B cell (primary cell): ENCODE data around the gene PTPRT. TPM values are rescaled to one million over a fixed set of nuclear protein-coding genes. Genes with fewer than 3 reads are reported as not detected.

Experiments
- ATAC-seq: fragments of 200-7000 bp; cut with Tn5 transposase; one replicate; pipeline ENCODE4 v1.10.0; 2021; ENCODE audit warnings: low read depth, mild to moderate bottlenecking, moderate number of reproducible peaks, moderate library complexity
- CTCF ChIA-PET: fragments of 350-600 bp; sonication (Branson Sonifier 250); formaldehyde crosslinking; loops from one replicate; lab custom pipeline; 2021; ENCODE audit warnings: antibody characterized with exemption, inconsistent platforms; lab: Charles Lee
- POLR2A ChIA-PET: fragments of 350-600 bp; sonication (Branson Sonifier 250); formaldehyde crosslinking; loops from one replicate; lab custom pipeline; 2021; ENCODE audit warnings: antibody characterized with exemption; lab: Charles Lee
- DNase-seq: peaks from one replicate; pipeline ENCODE4 v3.0.0; 2013
- H2AFZ ChIP-seq: 2 replicates; pipeline ENCODE4 v1.6.1; 2012; ENCODE audit warnings: mild to moderate bottlenecking, low read depth, low read length; ENCODE audit not compliant: insufficient read depth, poor library complexity, severe bottlenecking
- H3K27ac ChIP-seq, 2 donors: 1 replicate in 1 of 2; 2 replicates in 1 of 2; pipeline ENCODE4 v1.5.1; 2012 to 2013; ENCODE audit warnings: low read length in 2 of 2, mild to moderate bottlenecking in 2 of 2, moderate library complexity in 1 of 2
- H3K27me3 ChIP-seq, 4 experiments: fragments of 200-600 bp in 1 of 4; sonication (generic) in 1 of 4; replicated peaks in 1 of 4; 1 replicate in 2 of 4; 2 replicates in 2 of 4; pipeline versions ENCODE4 v1.6.1 to v1.7.0; 2013 to 2016; ENCODE audit warnings: low read length in 3 of 4, mild to moderate bottlenecking in 2 of 4, mixed read lengths in 1 of 4, moderate library complexity in 1 of 4; ENCODE audit not compliant: insufficient read depth in 4 of 4, control insufficient read depth in 3 of 4; ENCODE audit errors: control extremely low read depth in 1 of 4
- H3K36me3 ChIP-seq, 2 experiments: replicated peaks in 1 of 2; 1 replicate in 1 of 2; 2 replicates in 1 of 2; pipeline versions ENCODE4 v1.6.1 to v1.7.1; 2013; ENCODE audit warnings: low read length in 1 of 2; ENCODE audit not compliant: insufficient read depth in 2 of 2, control insufficient read depth in 1 of 2; ENCODE audit errors: control extremely low read depth in 1 of 2, extremely low read depth in 1 of 2
- H3K4me1 ChIP-seq, 2 donors: fragments of 200-600 bp in 1 of 2; sonication (generic) in 1 of 2; 1 replicate in 1 of 2; 2 replicates in 1 of 2; pipeline versions ENCODE4 v1.5.1 to v1.6.1; 2013 to 2017; ENCODE audit warnings: low read length in 2 of 2; ENCODE audit not compliant: control insufficient read depth in 2 of 2, insufficient read depth in 2 of 2
- H3K4me2 ChIP-seq: replicated peaks from 2 replicates; pipeline ENCODE3; 2012; ENCODE audit warnings: mild to moderate bottlenecking, low read depth, low read length; ENCODE audit not compliant: poor library complexity, severe bottlenecking
- H3K4me3 ChIP-seq, 5 experiments: fragments of 200-600 bp in 1 of 5; sonication (generic) in 1 of 5; 1 replicate in 3 of 5; 2 replicates in 2 of 5; pipeline versions ENCODE4 v1.5.1 to v1.7.0; 2011 to 2016; ENCODE audit warnings: low read length in 4 of 5, mild to moderate bottlenecking in 4 of 5, low read depth in 2 of 5, control low read depth in 1 of 5, moderate library complexity in 1 of 5; ENCODE audit not compliant: insufficient read depth in 1 of 5; ENCODE audit errors: control extremely low read depth in 1 of 5, extremely low read depth in 1 of 5
- H3K79me2 ChIP-seq: fragments of 200-600 bp; sonication (generic); one replicate; pipeline ENCODE4 v1.6.0; 2016; ENCODE audit warnings: low read length; ENCODE audit not compliant: control insufficient read depth, insufficient read depth
- H3K9ac ChIP-seq: fragments of 200-600 bp; sonication (generic); 2 replicates; pipeline ENCODE4 v1.6.1; 2017; ENCODE audit warnings: mild to moderate bottlenecking, low read length, moderate library complexity
- H3K9me3 ChIP-seq, 3 donors: one replicate each; pipeline versions ENCODE4 v1.6.1 to v1.7.1; 2013; ENCODE audit warnings: low read length in 2 of 3; ENCODE audit not compliant: control insufficient read depth in 2 of 3, insufficient read depth in 1 of 3; ENCODE audit errors: control extremely low read depth in 1 of 3
- H4K20me1 ChIP-seq: 2 replicates; pipeline ENCODE4 v1.6.0; 2012; ENCODE audit warnings: mild to moderate bottlenecking, low read length; ENCODE audit not compliant: insufficient read depth, control insufficient read depth, poor library complexity, severe bottlenecking
- H3K27ac Mint-ChIP-seq: one replicate; pipeline ENCODE4 v1.8.0; 2021; ENCODE audit warnings: mixed read lengths
- H3K27me3 Mint-ChIP-seq: one replicate; pipeline ENCODE4 v1.8.0; 2021; ENCODE audit warnings: mixed read lengths
- H3K4me1 Mint-ChIP-seq: one replicate; pipeline ENCODE4 v1.8.0; 2021; ENCODE audit warnings: mixed read lengths
- H3K4me3 Mint-ChIP-seq: one replicate; pipeline ENCODE4 v1.8.0; 2021; ENCODE audit warnings: mixed read lengths
- H3K9me3 Mint-ChIP-seq: one replicate; pipeline ENCODE4 v1.8.0; 2022; ENCODE audit warnings: mixed read lengths; ENCODE audit not compliant: insufficient read depth
- CTCF ChIP-seq: fragments of 200-600 bp; IDR thresholded peaks from one replicate; pipeline ENCODE4 v1.8.0; 2022; ENCODE audit warnings: antibody characterized with exemption, mild to moderate bottlenecking
- EZH2 ChIP-seq: IDR thresholded peaks from 2 replicates; pipeline ENCODE4 v1.6.1; 2012; ENCODE audit warnings: borderline replicate concordance, low read depth, mild to moderate bottlenecking, moderate library complexity, low read length; ENCODE audit not compliant: insufficient read depth, poor library complexity, severe bottlenecking
- WGBS: methylation state at CpG from one replicate; pipeline ENCODE4 v1.1.5; 2013; ENCODE audit warnings: missing lambda C conversion rate; ENCODE audit not compliant: insufficient coverage; 5-methylcytosine and 5-hydroxymethylcytosine counted together
- intact Hi-C: fragments of 100-400 bp; cut with micrococcal nuclease; formaldehyde crosslinking; loops from one replicate; pipeline ENCODE4 v1.10.0; 2022
- polyA plus RNA-seq: library from polyadenylated mRNA; depleted of rRNA; stranded (reverse); fragments of >200 nt; gene quantifications from 2 replicates; pipeline ENCODE4 v1.2.3, GENCODE V29; 2012
- total RNA-seq, 2 donors: library from RNA; stranded (reverse); fragments of 120-200 nt in 1 of 2; gene quantifications; 1 replicate in 1 of 2; 2 replicates in 1 of 2; pipeline versions ENCODE4 v1.2.3 to v1.2.4, GENCODE V29; 2013 to 2022

The PTPRT gene
- total and polyA plus RNA-seq, 2 donors (not counting 1 experiment from before 2014, with no cell fraction given): not detected

- no peaks in the 10 kb centered on the region for H3K79me2 ChIP-seq
- no peak for DNase-seq
- H3K4me1 ChIP-seq: no peaks in the 10 kb centered on the region
- H4K20me1 ChIP-seq: no peaks in the 10 kb centered on the region
- no peaks in the 10 kb centered on the region for H3K9me3 ChIP-seq
- Mint-ChIP-seq H3K4me3 (no peak overlapping the region), H3K9me3 (no peaks in the 10 kb centered on the region), H3K27ac (no peak overlapping the region), H3K4me1 (no peaks in the 10 kb centered on the region), H3K27me3 (no peaks in the 10 kb centered on the region)
- H3K4me3 ChIP-seq: no peak overlapping the region
- no peak for ATAC-seq
- POLR2A ChIA-PET: no interaction called here
- H3K27me3 ChIP-seq: no peaks in the 10 kb centered on the region
- H3K36me3 ChIP-seq: no peaks in the 10 kb centered on the region
- H3K27ac ChIP-seq: no peak overlapping the region
- CTCF ChIA-PET: no interaction called here
- no peak overlapping the region for H2AFZ ChIP-seq
- no peak for TF ChIP-seq CTCF
- no peak for TF ChIP-seq EZH2
- no peak overlapping the region for H3K4me2 ChIP-seq
- H3K9ac ChIP-seq: no peak overlapping the region
- intact Hi-C loops: no loop called here
- WGBS: 78% methylated on average over 2 of the region's 3 CpGs
Observed at GRCh38 chr20:42391807-42392206, 797.9 kb downstream of the PTPRT start.

GRCh38 chr20:42380287-42380686, 809.4 kb downstream of the PTPRT start:
- 70% methylated on average over 3 of the region's 4 CpGs for WGBS
- no peaks in the 10 kb centered on the region for H3K9me3 Mint-ChIP-seq
- H3K27me3 ChIP-seq: no peaks in the 10 kb centered on the region
- no peaks in the 10 kb centered on the region for H3K9me3 ChIP-seq
- no peaks in the 10 kb centered on the region for H3K27me3 Mint-ChIP-seq
- no peaks in the 10 kb centered on the region for H3K4me1 ChIP-seq
- TF ChIP-seq EZH2 (no peak), CTCF (no peak)
- H3K79me2 ChIP-seq: no peaks in the 10 kb centered on the region
- no peak overlapping the region for H3K27ac Mint-ChIP-seq
- H3K4me1 Mint-ChIP-seq: no peaks in the 10 kb centered on the region
- ATAC-seq (no peak), DNase-seq (no peak)
- no peak overlapping the region for H3K4me3 Mint-ChIP-seq
- H3K36me3 ChIP-seq: no peaks in the 10 kb centered on the region
- intact Hi-C loops: no loop called here
- no peak overlapping the region for H3K27ac ChIP-seq
- H4K20me1 ChIP-seq: no peaks in the 10 kb centered on the region
- H3K9ac ChIP-seq: no peak overlapping the region
- ChIA-PET POLR2A (no interaction called here), CTCF (no interaction called here)
- no peak overlapping the region for H3K4me3 ChIP-seq
- no peak overlapping the region for H2AFZ ChIP-seq
- no peak overlapping the region for H3K4me2 ChIP-seq
